ENCODE measurements around the gene SLC9A5. TPM values are rescaled to one million over a fixed set of nuclear protein-coding genes. Genes with fewer than 3 reads are reported as not detected.

SLC9A5 gene
- total and polyA plus RNA-seq, 10 of the 15 experiments (the other 5 are each of a cell fraction or from before 2014, with no cell fraction given) = 0.26 to 5.7 (median 1.5) TPM

- DNase-seq (ENCODE audit: low read depth, low spot score) (no peak), ATAC-seq (no peak), FAIRE-seq (no peak)
- intact Hi-C loops (cut with micrococcal nuclease; ENCODE audit: unreplicated experiment) (no loop called here), in situ Hi-C loops (cut with MboI) (no loop called here)
- Histone ChIP-seq H3K4me3 (no peak overlapping the region), H3K4me2 (ENCODE audit: control insufficient read depth, insufficient read depth) (no peak overlapping the region), H3K9me3 (replicated peaks; ENCODE audit: control insufficient read depth, insufficient read depth, low read length) (no peaks in the 10 kb centered on the region), H3K9ac (ENCODE audit: control insufficient read depth, insufficient read depth, low read length) (no peak overlapping the region), H4K20me1 (ENCODE audit: control insufficient read depth, insufficient read depth) (no peaks in the 10 kb centered on the region), H3K27me3 (replicated peaks in 1 of 2; ENCODE audit: control insufficient read depth in 2 of 2, insufficient read depth in 2 of 2, low read length in 1 of 2) (no peaks in the 10 kb centered on the region), H3K36me3 (ENCODE audit: control insufficient read depth in 2 of 2, insufficient read depth in 2 of 2, low read length in 1 of 2) (peaks cover 13 to 40% of the 10 kb centered on the region in 2 experiments; a peak in 3 of 4 replicates), H3K79me2 (ENCODE audit: control insufficient read depth, insufficient read depth, low read length) (no peaks in the 10 kb centered on the region), H3K27ac (ENCODE audit: control insufficient read depth, insufficient read depth) (no peak overlapping the region), H3K4me1 (ENCODE audit: control insufficient read depth, insufficient read depth, low read length) (no peaks in the 10 kb centered on the region), H2AFZ (ENCODE audit: control insufficient read depth, low read depth, low read length) (no peak overlapping the region)
- SMC1A ChIA-PET (ENCODE audit: uncharacterized antibody, unreplicated experiment) = no interaction called here
- RAD21 ChIA-PET (ENCODE audit: unreplicated experiment) = interaction anchor here (1.0 kb wide), 1 partner anchor 8 kb away, joined by 3 read pairs; no protein-coding TSS in a partner anchor
- POLR2A ChIA-PET = interaction anchor here (1.2 kb wide), 1 partner anchor 8 kb away, joined by 5 read pairs; no protein-coding TSS in a partner anchor
- CTCF ChIA-PET = no interaction called here
- WGBS (ENCODE audit: insufficient coverage, insufficient replicate concordance, low lambda C conversion rate, missing lambda C conversion rate) = 89% methylated on average over 40 of the region's 40 CpGs
- BruUV-seq (replicated peaks) = no TSS peak
- no peak for TF ChIP-seq MAX (IDR thresholded peaks at IDR 0.05; ENCODE audit: low read depth, low read length)
- no peak for TF ChIP-seq TCF3 (IDR thresholded peaks at IDR 0.05; ENCODE audit: borderline replicate concordance, insufficient read depth, low read depth, low read length)
- TF ChIP-seq ZBED1 (IDR thresholded peaks at IDR 0.05; ENCODE audit: borderline replicate concordance) = no peak
- TF ChIP-seq SREBF2 (IDR thresholded peaks at IDR 0.05; ENCODE audit: low read length) = no peak
- TF ChIP-seq EP300 (IDR thresholded peaks at IDR 0.05; ENCODE audit: borderline replicate concordance in 1 of 2, control insufficient read depth in 1 of 2, low read depth in 2 of 2, low read length in 2 of 2) = no peak
- no peak for TF ChIP-seq JUND (IDR thresholded peaks at IDR 0.05; ENCODE audit: low read depth, low read length)
- TF ChIP-seq E2F8 (IDR thresholded peaks at IDR 0.05; ENCODE audit: low read depth, partially characterized antibody) = no peak
- TF ChIP-seq PKNOX1 (IDR thresholded peaks at IDR 0.05) = no peak
- no peak for TF ChIP-seq NRF1 (conservative IDR thresholded peaks at IDR 0.05; ENCODE audit: low read depth, low read length)
- TF ChIP-seq NR2C1 (IDR thresholded peaks at IDR 0.05) = no peak
- TF ChIP-seq CHD2 (IDR thresholded peaks at IDR 0.05; ENCODE audit: borderline replicate concordance, low read depth, low read length) = no peak
- TF ChIP-seq RUNX3 (IDR thresholded peaks at IDR 0.05; ENCODE audit: low read length) = no peak
- TF ChIP-seq RAD21 (IDR thresholded peaks at IDR 0.05; ENCODE audit: insufficient read depth, low read depth, low read length) = no peak
- no peak for TF ChIP-seq SMAD5 (IDR thresholded peaks at IDR 0.05; ENCODE audit: low read depth)
- TF ChIP-seq IKZF2 (IDR thresholded peaks at IDR 0.05) = no peak
- TF ChIP-seq SMARCA5 (IDR thresholded peaks at IDR 0.05) = no peak
- no peak for TF ChIP-seq SIN3A (IDR thresholded peaks at IDR 0.05; ENCODE audit: low read depth, low read length)
Measured at GRCh38 chr16:67201411-67202345, 47.1 kb upstream of the SLC9A5 start.
